Fibroblast of skin of abdomen (primary cell): Measurements from ENCODE around the gene CCDC32.

Experiments used
- DNase-seq: peaks from one replicate; pipeline ENCODE4 v3.0.0-alpha.2; 2013

CCDC32 gene

GRCh38 chr15:40565333-40566238 is 744 bp upstream of the CCDC32 start:
- no peak for DNase-seq

- DNase-seq = no peak
These were observed 1.4 kb downstream of the CCDC32 start for GRCh38 chr15:40563426-40563825.

- no peak for DNase-seq
These were observed 2.2 kb downstream of the CCDC32 start for GRCh38 chr15:40562691-40563090.

- DNase-seq = no peak
These were observed 5.7 kb downstream of the CCDC32 start for GRCh38 chr15:40558952-40559742.

- DNase-seq = no peak
These were observed 9.0 kb downstream of the CCDC32 start for GRCh38 chr15:40555876-40556275.

- no peak for DNase-seq
These were observed 10.7 kb downstream of the CCDC32 start for GRCh38 chr15:40554161-40554525.

GRCh38 chr15:40550341-40551037 is 14.4 kb downstream of the CCDC32 start:
- DNase-seq = no peak

GRCh38 chr15:40549894-40550293 is 14.9 kb downstream of the CCDC32 start:
- no peak for DNase-seq

GRCh38 chr15:40548610-40549009 is 16.2 kb downstream of the CCDC32 start:
- DNase-seq = no peak

GRCh38 chr15:40545457-40545856 is 19.4 kb downstream of the CCDC32 start:
- no peak for DNase-seq

GRCh38 chr15:40543631-40544294 is 21.1 kb downstream of the CCDC32 start:
- DNase-seq = no peak

GRCh38 chr15:40543082-40543481 is 21.8 kb downstream of the CCDC32 start:
- no peak for DNase-seq

GRCh38 chr15:40538976-40539375 is 25.9 kb downstream of the CCDC32 start:
- DNase-seq = no peak

- DNase-seq = peak; percentile 47
These were observed 28.3 kb downstream of the CCDC32 start for GRCh38 chr15:40536501-40536900.

GRCh38 chr15:40534371-40534770 is 30.5 kb downstream of the CCDC32 start:
- DNase-seq = no peak

- DNase-seq = no peak
These were observed 31.0 kb downstream of the CCDC32 start for GRCh38 chr15:40533763-40534364.

- no peak for DNase-seq
These were observed 36.0 kb downstream of the CCDC32 start for GRCh38 chr15:40528801-40529200.

- no peak for DNase-seq
These were observed 39.0 kb downstream of the CCDC32 start for GRCh38 chr15:40525855-40526254.

- DNase-seq = no peak
These were observed 41.2 kb downstream of the CCDC32 start for GRCh38 chr15:40523611-40524010.

- no peak for DNase-seq
These were observed 48.5 kb downstream of the CCDC32 start for GRCh38 chr15:40516322-40516721.

- DNase-seq = no peak
These were observed 51.2 kb downstream of the CCDC32 start for GRCh38 chr15:40513609-40514008.

GRCh38 chr15:40512440-40512839 is 52.4 kb downstream of the CCDC32 start:
- no peak for DNase-seq
